ENCODE data around the gene NEDD9. TPM values are rescaled to one million over a fixed set of nuclear protein-coding genes. Genes with fewer than 3 reads are reported as not detected.

NEDD9 gene
- total and polyA plus RNA-seq, 2 of the 13 experiments (the other 11 are each of a cell fraction or from before 2014, with no cell fraction given), result 27.1 to 389 TPM

DNA sequence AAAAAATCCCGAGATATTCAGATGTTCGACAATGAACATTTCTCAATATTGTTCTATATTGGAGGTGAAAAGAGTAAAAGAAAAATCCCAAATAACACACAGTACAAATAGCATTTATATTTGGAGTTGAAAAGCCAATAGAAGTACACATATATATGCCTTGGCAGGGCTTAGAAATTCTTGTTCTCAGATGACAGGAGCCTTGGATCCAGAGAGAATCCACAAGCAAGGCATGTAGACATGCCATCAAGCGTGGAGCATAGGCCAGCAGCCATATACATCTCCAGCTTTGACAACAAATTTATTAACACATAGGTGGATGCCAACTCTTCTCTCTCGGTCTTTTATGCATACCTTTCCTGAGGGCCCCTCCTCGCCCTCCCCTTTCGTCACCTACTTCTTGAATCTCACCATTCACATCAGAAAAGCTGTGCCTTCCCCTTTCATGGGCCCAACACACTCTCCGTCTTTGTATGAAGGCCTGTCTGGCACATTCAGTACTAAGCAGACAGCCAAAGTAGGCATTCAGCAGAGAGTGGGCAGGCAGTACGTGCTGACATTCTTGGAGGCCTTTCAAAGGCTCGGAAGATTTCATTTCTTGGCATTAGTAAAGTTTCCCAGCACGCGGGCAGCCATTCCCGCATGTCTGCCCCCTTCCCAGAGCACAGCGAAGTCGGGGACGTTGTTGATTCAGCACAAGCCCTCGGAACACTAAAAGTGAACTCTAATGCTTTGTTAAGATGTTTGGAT is 18.2 kb downstream of the NEDD9 start (continued):
- TF ChIP-seq, protein P1, sequence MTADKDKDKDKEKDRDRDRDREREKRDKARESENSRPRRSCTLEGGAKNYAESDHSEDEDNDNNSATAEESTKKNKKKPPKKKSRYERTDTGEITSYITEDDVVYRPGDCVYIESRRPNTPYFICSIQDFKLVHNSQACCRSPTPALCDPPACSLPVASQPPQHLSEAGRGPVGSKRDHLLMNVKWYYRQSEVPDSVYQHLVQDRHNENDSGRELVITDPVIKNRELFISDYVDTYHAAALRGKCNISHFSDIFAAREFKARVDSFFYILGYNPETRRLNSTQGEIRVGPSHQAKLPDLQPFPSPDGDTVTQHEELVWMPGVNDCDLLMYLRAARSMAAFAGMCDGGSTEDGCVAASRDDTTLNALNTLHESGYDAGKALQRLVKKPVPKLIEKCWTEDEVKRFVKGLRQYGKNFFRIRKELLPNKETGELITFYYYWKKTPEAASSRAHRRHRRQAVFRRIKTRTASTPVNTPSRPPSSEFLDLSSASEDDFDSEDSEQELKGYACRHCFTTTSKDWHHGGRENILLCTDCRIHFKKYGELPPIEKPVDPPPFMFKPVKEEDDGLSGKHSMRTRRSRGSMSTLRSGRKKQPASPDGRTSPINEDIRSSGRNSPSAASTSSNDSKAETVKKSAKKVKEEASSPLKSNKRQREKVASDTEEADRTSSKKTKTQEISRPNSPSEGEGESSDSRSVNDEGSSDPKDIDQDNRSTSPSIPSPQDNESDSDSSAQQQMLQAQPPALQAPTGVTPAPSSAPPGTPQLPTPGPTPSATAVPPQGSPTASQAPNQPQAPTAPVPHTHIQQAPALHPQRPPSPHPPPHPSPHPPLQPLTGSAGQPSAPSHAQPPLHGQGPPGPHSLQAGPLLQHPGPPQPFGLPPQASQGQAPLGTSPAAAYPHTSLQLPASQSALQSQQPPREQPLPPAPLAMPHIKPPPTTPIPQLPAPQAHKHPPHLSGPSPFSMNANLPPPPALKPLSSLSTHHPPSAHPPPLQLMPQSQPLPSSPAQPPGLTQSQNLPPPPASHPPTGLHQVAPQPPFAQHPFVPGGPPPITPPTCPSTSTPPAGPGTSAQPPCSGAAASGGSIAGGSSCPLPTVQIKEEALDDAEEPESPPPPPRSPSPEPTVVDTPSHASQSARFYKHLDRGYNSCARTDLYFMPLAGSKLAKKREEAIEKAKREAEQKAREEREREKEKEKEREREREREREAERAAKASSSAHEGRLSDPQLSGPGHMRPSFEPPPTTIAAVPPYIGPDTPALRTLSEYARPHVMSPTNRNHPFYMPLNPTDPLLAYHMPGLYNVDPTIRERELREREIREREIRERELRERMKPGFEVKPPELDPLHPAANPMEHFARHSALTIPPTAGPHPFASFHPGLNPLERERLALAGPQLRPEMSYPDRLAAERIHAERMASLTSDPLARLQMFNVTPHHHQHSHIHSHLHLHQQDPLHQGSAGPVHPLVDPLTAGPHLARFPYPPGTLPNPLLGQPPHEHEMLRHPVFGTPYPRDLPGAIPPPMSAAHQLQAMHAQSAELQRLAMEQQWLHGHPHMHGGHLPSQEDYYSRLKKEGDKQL (CRISPR knock-in tag; IDR thresholded peaks at IDR 0.05; ENCODE audit: low read depth), result no peak
- peak; percentile 71; the same call in 1 of the 2 replicates for TF ChIP-seq ZNF878 (CRISPR knock-in tag; IDR thresholded peaks at IDR 0.05)
- TF ChIP-seq ZSCAN22 (CRISPR knock-in tag; IDR thresholded peaks at IDR 0.05), result no peak
- TF ChIP-seq HIVEP1 (CRISPR knock-in tag; IDR thresholded peaks at IDR 0.05), result no peak
- TF ChIP-seq U2AF1 (optimal IDR thresholded peaks at IDR 0.05; ENCODE audit: low read depth, low read length), result no peak
- TF ChIP-seq ZSCAN21 (CRISPR knock-in tag; IDR thresholded peaks at IDR 0.05; ENCODE audit: borderline replicate concordance), result no peak
- TF ChIP-seq DMAP1 (CRISPR knock-in tag; IDR thresholded peaks at IDR 0.05), result no peak
- peak; percentile 44; the same call in 1 of the 2 replicates for TF ChIP-seq PAF1 (CRISPR knock-in tag; IDR thresholded peaks at IDR 0.05)
- TF ChIP-seq, protein P2, sequence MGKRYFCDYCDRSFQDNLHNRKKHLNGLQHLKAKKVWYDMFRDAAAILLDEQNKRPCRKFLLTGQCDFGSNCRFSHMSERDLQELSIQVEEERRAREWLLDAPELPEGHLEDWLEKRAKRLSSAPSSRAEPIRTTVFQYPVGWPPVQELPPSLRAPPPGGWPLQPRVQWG (CRISPR knock-in tag; IDR thresholded peaks at IDR 0.05; ENCODE audit: borderline replicate concordance, low read depth), result no peak
- TF ChIP-seq KLF11 (CRISPR knock-in tag; IDR thresholded peaks at IDR 0.05), result no peak
- no peak for TF ChIP-seq ZMAT3 (CRISPR knock-in tag; conservative IDR thresholded peaks at IDR 0.05)
- peak; percentile 78 for TF ChIP-seq RBM22 (optimal IDR thresholded peaks at IDR 0.05; ENCODE audit: low read length)
- TF ChIP-seq JUNB (CRISPR knock-in tag; IDR thresholded peaks at IDR 0.05; ENCODE audit: borderline replicate concordance), result no peak

Data from HepG2 (cell line).